H1 (cell line): ENCODE data around the gene CDH22. TPM values are rescaled to one million over a fixed set of nuclear protein-coding genes. Genes with fewer than 3 reads are reported as not detected.

Source experiments
- ATF2 ChIP-seq: IDR thresholded peaks from 2 replicates; pipeline ENCODE4 v1.6.1; 2012; ENCODE audit warnings: low read length, inconsistent platforms
- BCL11A ChIP-seq, 2 experiments: IDR thresholded peaks; one replicate each; pipeline ENCODE4 v1.6.1; 2011; ENCODE audit warnings: low read depth in 2 of 2, low read length in 2 of 2, mild to moderate bottlenecking in 2 of 2
- CHD7 ChIP-seq: fragments of 300-600 bp; sonication (generic); IDR thresholded peaks from 2 replicates; pipeline ENCODE4 v1.7.1; 2012; ENCODE audit warnings: low read length, moderate library complexity, mild to moderate bottlenecking, inconsistent platforms; ENCODE audit not compliant: insufficient replicate concordance
- GABPA ChIP-seq: IDR thresholded peaks from 2 replicates; pipeline ENCODE4 v1.6.1; 2011; ENCODE audit warnings: mild to moderate bottlenecking, low read length, moderate library complexity, borderline replicate concordance; ENCODE audit not compliant: insufficient read depth
- GTF2F1 ChIP-seq: IDR thresholded peaks from 2 replicates; pipeline ENCODE4 v1.6.1; 2012; ENCODE audit warnings: low read depth, low read length, improper control_type of control experiment, borderline replicate concordance
- KDM1A ChIP-seq: fragments of 200-600, 300-600 bp; sonication (generic); IDR thresholded peaks from 2 replicates; pipeline ENCODE4 v1.7.1; 2016; ENCODE audit warnings: mild to moderate bottlenecking, low read length, borderline replicate concordance
- NANOG ChIP-seq: IDR thresholded peaks from 2 replicates; pipeline ENCODE4 v1.6.1; 2011; ENCODE audit warnings: low read length, low read depth, mild to moderate bottlenecking, inconsistent platforms; ENCODE audit not compliant: insufficient read depth, poor library complexity, severe bottlenecking
- SP1 ChIP-seq: IDR thresholded peaks from 2 replicates; pipeline ENCODE4 v1.6.1; 2011; ENCODE audit warnings: low read depth, low read length
- SUZ12 ChIP-seq: fragments of 200-600 bp; sonication (generic); IDR thresholded peaks from 2 replicates; pipeline ENCODE4 v1.6.1; 2012; ENCODE audit warnings: mild to moderate bottlenecking, inconsistent platforms, low read length, moderate library complexity, mixed read lengths
- TBP ChIP-seq: IDR thresholded peaks from 2 replicates; pipeline ENCODE4 v1.6.1; 2011; ENCODE audit warnings: low read depth, low read length, improper control_type of control experiment
- polyA plus RNA-seq, 7 experiments: library from polyadenylated mRNA; depleted of rRNA in 3 of 7; stranded (reverse) in 5 of 7; unstranded in 2 of 7; fragments of >200 nt in 5 of 7; fragments of 200-250 nt in 2 of 7; gene quantifications; 1 replicate in 5 of 7; 2 replicates in 1 of 7; 4 replicates in 1 of 7; pipeline versions ENCODE4 v1.2.1 to v1.2.3, GENCODE V29; 2011 to 2013; ENCODE audit warnings: missing spikeins in 2 of 7, mixed read lengths in 2 of 7
- total RNA-seq: library from RNA; stranded (reverse); fragmentation: NEBNext Ultra II Directional; extraction: Animal tissue kit (Norgen Biotek cat#: 25700); gene quantifications from 2 replicates; pipeline ENCODE4 v1.2.1, GENCODE V29; 2021

Gene CDH22
- total and polyA plus RNA-seq, 2 of the 8 experiments (the other 6 are each of a cell fraction or from before 2014, with no cell fraction given), result 0.35 to 0.39 TPM

- no peak for TF ChIP-seq CHD7
- no peak for TF ChIP-seq TBP
- no peak for TF ChIP-seq ATF2
- TF ChIP-seq GABPA, result no peak
- no peak for TF ChIP-seq KDM1A
- TF ChIP-seq SUZ12, result no peak
- no peak for TF ChIP-seq BCL11A (IDR thresholded peaks at IDR 0.05; ENCODE audit: low read depth in 2 of 2, low read length in 2 of 2)
- TF ChIP-seq GTF2F1, result no peak
- TF ChIP-seq SP1, result no peak
- TF ChIP-seq NANOG, result no peak
Observed at GRCh38 chr20:46217583-46217982, 90.7 kb downstream of the CDH22 start (continued).
